ENCODE data around the gene CACNA1C.

CACNA1C gene

GRCh38 chr12:2596441-2596840 is 543.7 kb downstream of the CACNA1C start:
- DNase-seq (ENCODE audit: low spot score): no peak

- no peak for DNase-seq (ENCODE audit: low spot score)
Measured at GRCh38 chr12:2605301-2605700, 552.5 kb downstream of the CACNA1C start.

GRCh38 chr12:2606186-2606910 is 553.6 kb downstream of the CACNA1C start:
- no peak for DNase-seq (ENCODE audit: low spot score)

- DNase-seq (ENCODE audit: low spot score): no peak
Measured at GRCh38 chr12:2607881-2608607, 555.3 kb downstream of the CACNA1C start.

GRCh38 chr12:2608608-2608945 is 555.8 kb downstream of the CACNA1C start:
- no peak for DNase-seq (ENCODE audit: low spot score)

- DNase-seq (ENCODE audit: low spot score): no peak
Measured at GRCh38 chr12:2609020-2609419, 556.2 kb downstream of the CACNA1C start.

GRCh38 chr12:2610358-2610757 is 557.6 kb downstream of the CACNA1C start:
- DNase-seq (ENCODE audit: low spot score): no peak

- peak; percentile 90 for DNase-seq (ENCODE audit: low spot score)
Measured at GRCh38 chr12:2613326-2614073, 560.7 kb downstream of the CACNA1C start.

GRCh38 chr12:2614341-2614740 is 561.6 kb downstream of the CACNA1C start:
- no peak for DNase-seq (ENCODE audit: low spot score)

- no peak for DNase-seq (ENCODE audit: low spot score)
Measured at GRCh38 chr12:2615665-2616402, 563.0 kb downstream of the CACNA1C start.

GRCh38 chr12:2616763-2617162 is 564.0 kb downstream of the CACNA1C start:
- no peak for DNase-seq (ENCODE audit: low spot score)

GRCh38 chr12:2617365-2617764 is 564.6 kb downstream of the CACNA1C start:
- no peak for DNase-seq (ENCODE audit: low spot score)

- no peak for DNase-seq (ENCODE audit: low spot score)
Measured at GRCh38 chr12:2618291-2618995, 565.7 kb downstream of the CACNA1C start.

GRCh38 chr12:2619136-2619535 is 566.3 kb downstream of the CACNA1C start:
- no peak for DNase-seq (ENCODE audit: low spot score)

GRCh38 chr12:2622460-2622859 is 569.7 kb downstream of the CACNA1C start:
- DNase-seq (ENCODE audit: low spot score): no peak

GRCh38 chr12:2623472-2623871 is 570.7 kb downstream of the CACNA1C start:
- no peak for DNase-seq (ENCODE audit: low spot score)

- peak; percentile 29 for DNase-seq (ENCODE audit: low spot score)
Measured at GRCh38 chr12:2624543-2625288, 571.9 kb downstream of the CACNA1C start.

GRCh38 chr12:2625289-2625612 is 572.5 kb downstream of the CACNA1C start:
- DNase-seq (ENCODE audit: low spot score): no peak

GRCh38 chr12:2627076-2627834 is 574.5 kb downstream of the CACNA1C start:
- no peak for DNase-seq (ENCODE audit: low spot score)

- no peak for DNase-seq (ENCODE audit: low spot score)
Measured at GRCh38 chr12:2627835-2628191, 575.0 kb downstream of the CACNA1C start.
